Suprapubic skin (tissue), 4 donors: ENCODE measurements around the gene SMAD1. TPM values are rescaled to one million over a fixed set of nuclear protein-coding genes. Genes with fewer than 3 reads are reported as not detected.
A peak's percentile ranks its signal among the peaks of the same experiment; 100 is the strongest.

Experiments used
- DNase-seq, 2 donors: peaks; one replicate each; pipeline ENCODE4 v3.0.0-alpha.2; 2019; ENCODE audit warnings: low spot score in 2 of 2
- H3K27ac ChIP-seq: fragments of 200-600 bp; sonication (generic); one replicate; pipeline ENCODE4 v1.5.1; 2019
- H3K27me3 ChIP-seq: fragments of 200-600 bp; sonication (generic); one replicate; pipeline ENCODE4 v1.5.1; 2019
- H3K36me3 ChIP-seq: fragments of 200-600 bp; sonication (generic); one replicate; pipeline ENCODE4 v1.5.1; 2019
- H3K4me1 ChIP-seq: fragments of 200-600 bp; sonication (generic); one replicate; pipeline ENCODE4 v1.5.1; 2019
- H3K4me3 ChIP-seq: fragments of 200-600 bp; sonication (generic); one replicate; pipeline ENCODE4 v1.5.1; 2019; ENCODE audit warnings: mild to moderate bottlenecking
- H3K9me3 ChIP-seq: fragments of 200-600 bp; sonication (generic); one replicate; pipeline ENCODE4 v1.5.1; 2019
- EP300 ChIP-seq: sonication (generic); formaldehyde crosslinking; IDR thresholded peaks from one replicate; pipeline ENCODE4 v1.6.1; 2017; ENCODE audit warnings: antibody characterized with exemption
- POLR2A ChIP-seq, 2 donors: fragments of 450-650 bp; IDR thresholded peaks; one replicate each; pipeline ENCODE4 v1.6.1; 2017; ENCODE audit warnings: antibody characterized with exemption in 2 of 2, mild to moderate bottlenecking in 2 of 2, moderate library complexity in 2 of 2
- POLR2AphosphoS5 ChIP-seq, 3 donors: sonication (generic); formaldehyde crosslinking; IDR thresholded peaks; one replicate each; pipeline ENCODE4 v1.6.1; 2017; ENCODE audit warnings: antibody characterized with exemption in 3 of 3
- WGBS: methylation state at CpG from one replicate; pipeline ENCODE4 v1.1.5; 2018; 5-methylcytosine and 5-hydroxymethylcytosine counted together
- total RNA-seq, 4 donors: library from RNA; depleted of rRNA; stranded (reverse); fragments of >200 nt; gene quantifications; one replicate each; pipeline ENCODE4 v1.1.0, GENCODE V29; 2016
- TF ChIP-seq, protein P1 (sequence below), 2 donors: fragments of 200-600 bp in 1 of 2; fragments of 450-650 bp in 1 of 2; sonication (generic) in 1 of 2; IDR thresholded peaks; one replicate each; pipeline ENCODE4 v1.5.1; 2016 to 2019; ENCODE audit warnings: antibody characterized with exemption in 2 of 2, mild to moderate bottlenecking in 1 of 2, moderate library complexity in 1 of 2

SMAD1 gene
- total RNA-seq, 4 donors from 2014 or later, result 38.0 to 61.7 (median 55.9) TPM

DNA sequence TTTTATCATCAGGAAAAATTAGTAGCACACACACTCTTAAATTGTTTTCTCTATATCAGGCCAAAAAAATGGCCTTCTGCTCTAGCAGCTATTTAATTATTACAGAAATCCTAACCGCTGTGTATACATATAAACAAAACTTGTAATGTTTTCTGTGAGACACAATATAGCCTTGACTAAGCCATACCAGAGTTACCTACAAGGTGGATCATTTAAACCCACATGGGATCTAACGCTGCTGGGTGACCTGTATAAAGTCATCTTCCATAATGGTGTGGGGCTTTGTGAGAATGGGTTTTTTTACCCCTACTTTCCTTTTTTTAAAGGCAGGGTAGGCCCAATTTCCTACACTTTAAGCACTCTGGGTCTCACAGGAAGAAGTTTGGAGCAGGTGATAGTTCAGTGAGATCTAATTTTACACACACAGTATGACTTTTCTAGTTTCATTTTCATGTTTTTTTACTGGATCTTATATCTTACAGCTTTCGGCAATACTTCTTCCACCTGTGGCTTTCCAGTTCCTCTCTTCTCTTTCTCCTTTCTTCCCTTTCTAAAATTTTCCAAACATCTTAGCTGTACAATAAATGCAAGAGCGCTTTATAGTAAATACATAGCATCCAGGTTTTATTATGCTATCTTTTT lies 70.6 kb downstream of the SMAD1 start:
- WGBS, result 90% methylated on average over 4 of the region's 4 CpGs
- H3K4me1 ChIP-seq, result peaks cover 31% of the 10 kb centered on the region
- H3K9me3 ChIP-seq, result no peaks in the 10 kb centered on the region
- TF ChIP-seq EP300 (no peak), POLR2A (IDR thresholded peaks at IDR 0.05) (no peak), POLR2AphosphoS5 (IDR thresholded peaks at IDR 0.05) (no peak)
- TF ChIP-seq, protein P1, sequence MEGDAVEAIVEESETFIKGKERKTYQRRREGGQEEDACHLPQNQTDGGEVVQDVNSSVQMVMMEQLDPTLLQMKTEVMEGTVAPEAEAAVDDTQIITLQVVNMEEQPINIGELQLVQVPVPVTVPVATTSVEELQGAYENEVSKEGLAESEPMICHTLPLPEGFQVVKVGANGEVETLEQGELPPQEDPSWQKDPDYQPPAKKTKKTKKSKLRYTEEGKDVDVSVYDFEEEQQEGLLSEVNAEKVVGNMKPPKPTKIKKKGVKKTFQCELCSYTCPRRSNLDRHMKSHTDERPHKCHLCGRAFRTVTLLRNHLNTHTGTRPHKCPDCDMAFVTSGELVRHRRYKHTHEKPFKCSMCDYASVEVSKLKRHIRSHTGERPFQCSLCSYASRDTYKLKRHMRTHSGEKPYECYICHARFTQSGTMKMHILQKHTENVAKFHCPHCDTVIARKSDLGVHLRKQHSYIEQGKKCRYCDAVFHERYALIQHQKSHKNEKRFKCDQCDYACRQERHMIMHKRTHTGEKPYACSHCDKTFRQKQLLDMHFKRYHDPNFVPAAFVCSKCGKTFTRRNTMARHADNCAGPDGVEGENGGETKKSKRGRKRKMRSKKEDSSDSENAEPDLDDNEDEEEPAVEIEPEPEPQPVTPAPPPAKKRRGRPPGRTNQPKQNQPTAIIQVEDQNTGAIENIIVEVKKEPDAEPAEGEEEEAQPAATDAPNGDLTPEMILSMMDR (IDR thresholded peaks at IDR 0.05), result no peak
- H3K27ac ChIP-seq, result no peak overlapping the region
- H3K27me3 ChIP-seq, result no peaks in the 10 kb centered on the region
- peaks cover 7% of the 10 kb centered on the region for H3K36me3 ChIP-seq
- no peak overlapping the region for H3K4me3 ChIP-seq
- DNase-seq, result no peak

GRCh38 chr4:145553375-145553774 lies 71.7 kb downstream of the SMAD1 start:
- TF ChIP-seq POLR2A (IDR thresholded peaks at IDR 0.05) (no peak), POLR2AphosphoS5 (IDR thresholded peaks at IDR 0.05) (no peak), EP300 (no peak)
- TF ChIP-seq, protein P1 (IDR thresholded peaks at IDR 0.05), result no peak
- no peak for DNase-seq
- H3K4me3 ChIP-seq, result no peak overlapping the region
- no peaks in the 10 kb centered on the region for H3K27me3 ChIP-seq
- WGBS, result 92% methylated on average over 4 of the region's 4 CpGs
- no peak overlapping the region for H3K27ac ChIP-seq
- H3K36me3 ChIP-seq, result peaks cover 7% of the 10 kb centered on the region
- H3K4me1 ChIP-seq, result peaks cover 26% of the 10 kb centered on the region
- H3K9me3 ChIP-seq, result no peaks in the 10 kb centered on the region

DNA sequence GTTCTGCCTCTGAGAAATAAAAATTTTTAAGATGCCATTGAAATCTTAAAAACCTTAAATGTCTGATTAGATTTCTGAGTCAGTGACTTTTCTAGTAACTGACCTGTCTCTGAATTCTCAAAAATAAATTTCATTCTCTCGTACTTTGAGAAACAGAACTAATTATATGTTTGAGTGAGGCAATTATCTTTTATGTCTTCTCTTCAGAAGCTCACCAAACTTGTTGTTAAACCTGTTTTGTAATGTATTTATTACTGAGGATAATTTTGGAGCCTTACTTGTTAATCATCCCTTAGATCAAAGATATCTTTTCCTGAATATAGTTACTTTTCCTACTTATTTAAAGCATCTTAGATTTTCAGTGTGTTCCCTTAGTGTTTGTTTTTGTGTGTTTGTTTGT lies 73.0 kb downstream of the SMAD1 start:
- H3K27me3 ChIP-seq, result no peaks in the 10 kb centered on the region
- peaks cover 26% of the 10 kb centered on the region for H3K4me1 ChIP-seq
- H3K9me3 ChIP-seq, result no peaks in the 10 kb centered on the region
- H3K4me3 ChIP-seq, result no peak overlapping the region
- H3K36me3 ChIP-seq, result peaks cover 11% of the 10 kb centered on the region
- WGBS, result 50% methylated on average over 1 of the region's 1 CpG
- TF ChIP-seq, protein P1 (IDR thresholded peaks at IDR 0.05), result no peak
- TF ChIP-seq POLR2AphosphoS5 (IDR thresholded peaks at IDR 0.05), result no peak
- no peak for TF ChIP-seq POLR2A (IDR thresholded peaks at IDR 0.05)
- DNase-seq, result no peak
- no peak overlapping the region for H3K27ac ChIP-seq

GRCh38 chr4:145557720-145558119 lies 76.1 kb downstream of the SMAD1 start:
- H3K27ac ChIP-seq, result no peak overlapping the region
- WGBS, result 23% methylated on average over 3 of the region's 3 CpGs
- no peak for DNase-seq
- TF ChIP-seq, protein P1 (IDR thresholded peaks at IDR 0.05), result peak; percentile 46 to 66
- no peak for TF ChIP-seq EP300
- peaks cover 15% of the 10 kb centered on the region for H3K4me1 ChIP-seq
- H3K4me3 ChIP-seq, result no peak overlapping the region
- no peaks in the 10 kb centered on the region for H3K27me3 ChIP-seq
- no peaks in the 10 kb centered on the region for H3K9me3 ChIP-seq
- peaks cover 11% of the 10 kb centered on the region for H3K36me3 ChIP-seq

- Histone ChIP-seq H3K36me3 (peaks cover 4% of the 10 kb centered on the region), H3K4me3 (no peak overlapping the region), H3K27me3 (no peaks in the 10 kb centered on the region), H3K27ac (no peak overlapping the region), H3K4me1 (no peaks in the 10 kb centered on the region), H3K9me3 (peaks cover 3% of the 10 kb centered on the region)
- DNase-seq, result no peak
- TF ChIP-seq, protein P1 (IDR thresholded peaks at IDR 0.05), result no peak
- TF ChIP-seq POLR2AphosphoS5 (IDR thresholded peaks at IDR 0.05) (no peak), POLR2A (IDR thresholded peaks at IDR 0.05) (no peak), EP300 (no peak)
- WGBS, result 85% methylated on average over 7 of the region's 7 CpGs
These were observed 81.8 kb downstream of the SMAD1 start for GRCh38 chr4:145563293-145563985.
